GM21786 (cell line): ENCODE data around the gene RNF167.

Source experiments
- ATAC-seq: cut with Tn5 transposase; IDR thresholded peaks from one replicate; pipeline ENCODE4 v1.9.1; 2021; ENCODE audit not compliant: unreplicated experiment

The RNF167 gene

DNA sequence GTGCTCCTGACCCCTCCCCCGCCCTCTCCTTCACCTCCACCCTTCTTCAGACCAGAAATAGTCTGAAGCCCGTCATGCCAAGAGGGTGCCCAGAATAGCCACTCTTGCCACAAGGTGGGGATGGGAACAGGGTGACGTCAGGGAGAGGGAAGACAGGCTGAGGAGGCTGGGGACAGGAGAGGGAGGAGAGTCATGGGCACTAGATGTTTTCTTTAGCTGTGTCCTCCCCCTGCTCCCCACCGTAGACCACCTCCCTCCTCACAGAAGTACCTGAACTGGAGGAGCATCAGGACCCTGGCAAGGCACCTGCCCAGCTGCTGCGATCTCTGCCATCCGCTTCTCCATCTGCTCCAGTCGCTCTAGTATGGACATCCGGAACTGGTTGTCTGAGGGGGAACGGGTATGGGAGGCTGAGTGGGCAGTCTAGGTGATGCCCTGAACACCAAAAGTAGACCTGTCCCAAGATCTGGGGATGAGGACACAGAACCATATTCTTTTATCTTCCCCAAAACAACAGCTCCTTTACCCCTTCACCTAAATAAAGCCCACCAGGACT is 34.1 kb downstream of the RNF167 start:
- no peak for ATAC-seq

DNA sequence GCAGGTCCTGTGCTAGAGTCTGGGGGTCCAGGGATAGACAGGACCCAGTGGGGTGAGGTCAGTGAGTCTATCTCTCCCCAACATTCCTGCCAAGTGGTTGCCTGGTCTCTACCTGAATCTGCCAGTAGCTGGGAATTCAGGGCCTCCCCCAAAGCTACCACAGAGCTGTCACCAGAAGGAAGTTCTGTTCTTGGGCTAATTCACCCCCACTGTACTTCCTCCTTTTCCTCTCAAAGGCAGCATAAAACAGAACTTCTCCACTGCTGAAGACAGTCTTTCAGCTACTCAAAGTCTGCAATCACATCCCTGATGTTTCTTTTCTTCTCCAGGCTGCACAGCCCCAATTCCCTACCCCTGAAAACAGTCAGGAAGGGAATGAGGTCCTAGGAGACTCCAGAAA is 38.7 kb downstream of the RNF167 start:
- no peak for ATAC-seq

DNA sequence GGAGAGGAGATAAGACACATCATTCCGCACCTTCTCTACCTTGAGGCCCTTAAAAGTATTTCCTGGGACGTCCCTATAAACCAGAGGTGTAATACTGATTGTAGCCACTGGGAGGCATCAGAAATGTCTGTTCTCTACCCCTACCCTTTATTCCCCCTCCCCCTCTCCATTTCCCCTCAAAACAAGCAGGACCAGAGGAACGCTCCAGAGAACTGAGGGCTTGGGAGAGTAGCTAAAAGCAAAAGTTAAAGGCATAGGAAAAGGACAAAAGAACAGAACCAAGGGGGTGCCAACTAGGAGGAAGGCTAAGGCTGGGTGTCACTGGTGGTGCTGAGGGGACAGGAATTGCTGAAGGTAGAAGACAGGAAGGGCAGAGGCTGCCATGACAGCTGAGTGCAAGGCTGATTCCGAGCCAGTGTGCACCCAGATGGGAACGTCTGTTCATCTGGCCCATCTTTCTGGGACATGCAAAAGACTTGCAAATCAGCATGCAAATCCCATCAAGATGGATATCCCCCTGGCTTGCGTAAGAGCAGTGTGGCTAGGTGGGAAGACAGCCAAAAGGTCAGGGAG is 40.7 kb downstream of the RNF167 start:
- no peak for ATAC-seq

DNA sequence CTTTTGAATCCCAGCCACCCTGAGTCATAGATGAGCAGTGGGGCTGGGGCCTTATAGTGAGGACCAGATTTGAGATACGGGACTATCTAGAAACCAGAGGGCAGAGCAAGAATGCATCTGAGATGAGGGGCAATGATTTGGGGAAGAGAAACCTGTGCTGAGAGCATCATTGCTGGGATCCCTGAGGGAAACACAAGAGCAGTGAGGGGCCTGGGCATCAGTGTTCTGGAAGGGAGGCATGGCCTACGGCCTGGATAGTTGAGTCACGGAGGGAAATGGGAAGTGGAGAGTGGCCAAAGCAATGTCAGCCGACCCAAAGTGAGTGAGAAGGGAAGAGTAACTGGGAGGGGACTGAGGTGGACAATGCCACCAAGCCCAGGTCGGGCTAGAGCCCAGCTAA is 42.2 kb downstream of the RNF167 start:
- no peak for ATAC-seq

DNA sequence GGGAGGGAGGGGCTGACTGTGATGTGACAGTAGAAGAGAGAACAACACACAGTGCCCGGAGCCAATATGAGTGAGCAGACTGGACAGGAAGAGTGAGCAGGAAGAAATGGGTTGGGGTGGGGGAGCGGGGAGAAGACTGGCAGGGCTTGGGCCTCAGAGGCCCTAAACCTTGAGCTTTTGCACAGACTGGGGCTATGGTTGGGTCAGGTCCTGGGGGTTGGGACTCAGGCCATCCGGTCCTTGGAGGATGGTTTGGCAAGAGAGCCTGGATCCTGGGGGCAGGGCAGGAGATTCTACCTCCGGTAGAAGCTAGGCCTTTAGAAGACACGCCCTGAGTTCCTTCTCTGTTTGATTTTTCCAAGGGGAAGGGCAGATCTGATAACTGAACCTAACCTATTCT is 46.3 kb downstream of the RNF167 start:
- ATAC-seq = no peak

DNA sequence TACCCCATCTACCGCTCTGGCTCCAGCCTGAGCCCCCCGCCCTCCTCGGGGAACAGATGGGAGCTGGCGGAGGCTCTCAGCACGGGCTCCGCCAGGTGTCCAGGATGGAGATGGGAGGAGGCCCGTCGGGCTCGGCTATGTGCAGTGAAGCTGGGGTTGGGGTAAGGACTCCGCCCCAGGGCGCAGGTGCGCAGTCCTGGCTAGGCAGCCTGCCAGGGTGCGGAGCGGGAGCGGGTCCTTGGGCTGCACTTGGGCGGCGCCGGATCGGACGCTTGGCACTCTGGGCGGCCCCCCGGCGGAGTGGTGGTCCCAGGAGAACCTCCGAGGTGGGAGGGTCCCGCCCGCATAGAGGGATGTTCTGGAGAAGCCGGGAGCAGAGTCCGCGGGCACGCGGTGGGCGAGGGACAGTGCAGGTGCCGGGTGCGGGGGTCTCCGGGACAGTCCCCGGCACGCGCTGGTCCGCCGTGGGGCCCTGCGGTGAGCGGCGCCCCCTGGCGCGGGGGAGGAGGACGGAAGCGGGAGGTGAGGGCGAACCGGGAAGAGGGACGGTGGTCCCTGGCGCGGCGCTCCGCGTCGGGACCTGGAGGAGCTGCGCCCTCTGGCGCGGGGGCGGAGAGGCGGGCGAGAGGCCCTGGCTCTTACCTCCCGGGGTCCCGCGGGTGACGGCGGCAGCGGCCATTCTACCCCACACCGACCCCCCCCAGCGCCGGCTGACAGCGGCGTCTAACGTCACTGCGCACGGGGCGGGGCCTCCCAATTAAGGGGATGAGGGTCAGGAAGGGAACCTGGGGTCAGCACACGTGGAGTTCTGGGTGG is 47.1 kb downstream of the RNF167 start, which contains the start of gene CAMTA2:
Gene CAMTA2 (minus strand): TSS at position 725 of the 816 bp plus-strand sequence. CDS start 1,453 bp downstream, outside the sequence.
- ATAC-seq = peak; percentile 78

DNA sequence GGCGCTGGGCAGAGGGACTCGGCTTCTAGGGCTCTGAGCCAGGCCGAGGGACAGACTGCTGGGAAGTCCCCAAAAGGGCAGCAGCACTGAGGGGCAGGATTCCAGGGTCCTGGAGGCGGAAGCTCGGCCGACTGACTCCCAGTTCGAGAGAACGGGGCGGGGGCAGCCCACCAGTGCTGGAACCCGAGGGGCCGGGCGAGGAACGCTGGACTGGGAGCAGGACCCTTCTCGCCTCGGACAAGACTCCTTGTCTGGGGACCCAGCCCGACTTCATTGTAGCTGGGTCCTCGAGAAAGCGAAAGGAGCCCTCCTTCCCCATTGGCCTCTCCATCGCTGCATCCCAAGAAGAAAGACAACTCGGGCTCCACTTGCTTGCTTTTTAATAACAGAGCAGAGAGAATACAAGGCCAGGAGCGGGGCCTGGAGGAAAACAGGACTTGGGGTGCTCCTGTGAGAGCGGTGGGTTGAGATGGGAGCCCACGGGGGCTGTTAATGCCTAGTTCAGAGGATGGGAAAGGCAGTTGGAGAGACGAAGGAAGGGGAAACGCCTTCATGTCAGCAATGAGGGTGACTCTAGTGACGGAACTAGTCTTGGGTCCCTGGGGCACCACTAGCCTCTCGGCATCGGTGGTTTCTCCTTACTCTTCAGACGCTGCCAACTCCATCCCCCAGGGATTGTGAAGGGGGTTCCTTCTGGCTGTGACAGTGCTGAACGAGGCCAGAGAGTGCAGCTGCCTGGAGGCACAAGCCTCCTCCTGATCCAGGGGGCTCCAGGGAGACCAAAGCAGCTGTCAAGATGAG is 47.9 kb downstream of the RNF167 start:
- no peak for ATAC-seq

DNA sequence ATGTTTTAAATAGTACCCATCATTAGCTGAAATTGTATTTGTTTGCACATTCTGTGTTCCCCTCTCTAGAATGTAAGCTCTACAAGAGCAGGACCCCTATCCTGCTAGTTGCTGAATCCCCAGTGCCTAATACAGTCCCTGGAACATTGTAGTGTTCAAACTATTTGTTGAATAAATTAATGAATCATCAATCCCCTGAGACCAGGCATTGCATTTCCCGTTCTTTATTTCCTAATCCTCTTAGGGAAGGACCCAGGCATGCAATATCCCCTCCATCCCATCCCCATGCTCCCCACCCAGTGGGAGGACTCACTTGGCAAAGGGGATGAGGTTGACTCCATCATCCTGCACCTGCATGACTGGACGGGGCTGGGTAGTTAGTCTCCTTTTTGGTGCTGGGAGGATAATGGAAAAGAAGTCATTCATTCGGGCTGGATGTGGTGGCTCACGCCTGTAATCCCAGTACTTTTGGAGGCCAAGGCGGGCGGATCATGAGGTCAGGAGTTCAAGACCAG is 54.1 kb downstream of the RNF167 start:
- ATAC-seq = no peak
